Naive thymus-derived CD4-positive, alpha-beta T cell (primary cell): ENCODE results near the gene TTC38. TPM values are rescaled to one million over a fixed set of nuclear protein-coding genes. Genes with fewer than 3 reads are reported as not detected.

Source experiments
- ATAC-seq: fragments of 150-1000 bp; cut with Tn5 transposase; 2 replicates; pipeline ENCODE4 v1.10.0; 2021; ENCODE audit warnings: mild to moderate bottlenecking, moderate library complexity
- CTCF ChIA-PET: fragments of 350-600 bp; sonication (Branson Sonifier 250); formaldehyde crosslinking; loops from one replicate; lab custom pipeline; 2021; ENCODE audit warnings: antibody characterized with exemption; lab: Charles Lee
- POLR2A ChIA-PET: fragments of 350-600 bp; sonication (Branson Sonifier 250); formaldehyde crosslinking; loops from one replicate; lab custom pipeline; 2021; ENCODE audit warnings: antibody characterized with exemption, inconsistent platforms; lab: Charles Lee
- DNase-seq, 9 donors: peaks; one replicate each; pipeline versions ENCODE4 v3.0.0 to v3.0.0-alpha.2; 2020 to 2022; ENCODE audit warnings: mixed read lengths in 1 of 9
- H3K27ac ChIP-seq: one replicate; pipeline ENCODE4 v1.7.0; 2013; ENCODE audit warnings: mild to moderate bottlenecking, low read depth, low read length, moderate library complexity
- H3K27me3 ChIP-seq, 2 donors: one replicate each; pipeline ENCODE4 v1.7.0; 2013; ENCODE audit warnings: low read length in 2 of 2, mild to moderate bottlenecking in 2 of 2, moderate library complexity in 2 of 2; ENCODE audit not compliant: control insufficient read depth in 2 of 2, insufficient read depth in 2 of 2
- H3K36me3 ChIP-seq, 3 experiments: 1 replicate in 2 of 3; 2 replicates in 1 of 3; pipeline ENCODE4 v1.7.0; 2013; ENCODE audit warnings: low read length in 3 of 3, mild to moderate bottlenecking in 3 of 3, moderate library complexity in 1 of 3; ENCODE audit not compliant: insufficient read depth in 3 of 3, control insufficient read depth in 2 of 3
- H3K4me1 ChIP-seq, 2 donors: one replicate each; pipeline ENCODE4 v1.7.0; 2013; ENCODE audit warnings: low read length in 2 of 2, mild to moderate bottlenecking in 2 of 2, moderate library complexity in 1 of 2; ENCODE audit not compliant: control insufficient read depth in 2 of 2, insufficient read depth in 2 of 2
- H3K4me3 ChIP-seq: 2 replicates; pipeline ENCODE4 v1.7.0; 2013; ENCODE audit warnings: mild to moderate bottlenecking, low read length
- H3K9me3 ChIP-seq, 3 experiments: 1 replicate in 2 of 3; 2 replicates in 1 of 3; pipeline ENCODE4 v1.7.0; 2013; ENCODE audit warnings: low read length in 3 of 3; ENCODE audit not compliant: control insufficient read depth in 2 of 3
- H3K27ac Mint-ChIP-seq, 9 donors: one replicate each; pipeline ENCODE4 v1.8.0; 2020 to 2022; ENCODE audit warnings: mixed read lengths in 9 of 9, mild to moderate bottlenecking in 8 of 9, moderate library complexity in 5 of 9, inconsistent platforms in 2 of 9
- H3K27me3 Mint-ChIP-seq, 5 donors: one replicate each; pipeline ENCODE4 v1.8.0; 2021 to 2022; ENCODE audit warnings: mixed read lengths in 5 of 5, mild to moderate bottlenecking in 1 of 5
- H3K36me3 Mint-ChIP-seq, 5 donors: one replicate each; pipeline ENCODE4 v1.8.0; 2020 to 2022; ENCODE audit warnings: mixed read lengths in 5 of 5, mild to moderate bottlenecking in 3 of 5, inconsistent platforms in 1 of 5
- H3K4me1 Mint-ChIP-seq, 7 donors: one replicate each; pipeline ENCODE4 v1.8.0; 2020 to 2022; ENCODE audit warnings: mixed read lengths in 7 of 7, mild to moderate bottlenecking in 3 of 7, inconsistent platforms in 1 of 7
- H3K4me3 Mint-ChIP-seq, 10 donors: one replicate each; pipeline ENCODE4 v1.8.0; 2020 to 2022; ENCODE audit warnings: mild to moderate bottlenecking in 10 of 10, mixed read lengths in 10 of 10, moderate library complexity in 6 of 10, inconsistent platforms in 2 of 10
- H3K9me3 Mint-ChIP-seq, 11 donors: one replicate each; pipeline ENCODE4 v1.8.0; 2020 to 2022; ENCODE audit warnings: mixed read lengths in 11 of 11, mild to moderate bottlenecking in 4 of 11, inconsistent platforms in 1 of 11, moderate library complexity in 1 of 11
- intact Hi-C, 2 donors: fragments of 100-400 bp; cut with micrococcal nuclease; formaldehyde crosslinking; loops; one replicate each; pipeline ENCODE4 v1.15.1; 2023
- polyA plus RNA-seq, 2 donors: library from polyadenylated mRNA; unstranded; fragments of 300-500 nt; fragmentation: Illumina TruSeq; gene quantifications; one replicate each; pipeline ENCODE4 v1.2.3, GENCODE V29; 2021
- total RNA-seq, 6 experiments: library from RNA in 5 of 6; stranded (reverse) in 5 of 6; gene quantifications; 1 replicate in 5 of 6; 2 replicates in 1 of 6; pipeline ENCODE4 v1.2.3 and lab custom pipeline; 2021 to 2026

TTC38 gene
- total and polyA plus RNA-seq, 7 experiments from 2014 or later, result 2.9 to 26.0 (median 6.6) TPM

DNA sequence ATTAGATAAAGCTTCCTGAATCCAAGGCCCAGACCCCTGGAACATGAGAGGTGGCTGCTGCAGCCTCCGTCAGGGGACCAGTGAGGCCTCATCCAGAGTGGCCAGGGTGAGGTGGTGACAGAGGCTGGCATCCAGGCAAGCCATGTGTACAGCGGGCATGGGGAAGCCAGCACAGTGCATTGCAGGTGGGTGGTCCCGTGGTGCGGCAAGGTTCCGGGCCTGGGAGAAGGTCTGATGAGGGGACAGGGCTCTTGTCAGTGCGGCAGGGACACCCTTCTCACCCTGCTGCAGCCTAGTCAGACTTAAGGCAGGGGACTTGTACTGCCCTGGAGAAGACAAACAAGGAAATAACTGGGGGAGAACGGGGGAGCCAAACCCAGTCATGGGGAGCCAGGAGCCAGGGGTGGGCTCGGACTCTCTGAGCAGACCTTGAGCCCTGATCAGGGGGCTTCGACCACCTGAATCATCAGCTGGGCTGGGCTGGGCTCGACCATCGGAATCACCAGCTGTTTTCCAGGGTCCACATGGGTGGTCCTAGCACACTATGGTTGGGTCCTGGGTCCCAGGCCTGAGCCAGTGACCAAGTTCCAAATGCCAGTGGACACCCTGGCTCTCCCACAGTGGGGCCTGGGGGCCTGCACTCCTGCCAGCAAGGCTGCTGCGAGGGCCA is 5.1 kb downstream of the TTC38 start:
- Histone ChIP-seq H3K36me3 (peaks cover 0 to 14% (median 0%) of the 10 kb centered on the region in 3 experiments), H3K4me1 (peaks cover 0 to 4% of the 10 kb centered on the region in 2 donors), H3K27me3 (no peaks in the 10 kb centered on the region), H3K27ac (no peak overlapping the region), H3K9me3 (no peaks in the 10 kb centered on the region), H3K4me3 (no peak overlapping the region)
- ATAC-seq (no peak), DNase-seq (no peak)
- H3K9me3 Mint-ChIP-seq, result peaks cover 0 to 4% (median 0%) of the 10 kb centered on the region in 11 donors
- intact Hi-C loops, result no loop called here
- peaks cover 0 to 17% (median 10%) of the 10 kb centered on the region in 7 donors for H3K4me1 Mint-ChIP-seq
- POLR2A ChIA-PET, result no interaction called here
- CTCF ChIA-PET, result no interaction called here
- H3K27me3 Mint-ChIP-seq, result no peaks in the 10 kb centered on the region
- H3K27ac Mint-ChIP-seq, result no peak overlapping the region
- peaks cover 7 to 26% (median 16%) of the 10 kb centered on the region in 5 donors for H3K36me3 Mint-ChIP-seq
- H3K4me3 Mint-ChIP-seq, result no peak overlapping the region

DNA sequence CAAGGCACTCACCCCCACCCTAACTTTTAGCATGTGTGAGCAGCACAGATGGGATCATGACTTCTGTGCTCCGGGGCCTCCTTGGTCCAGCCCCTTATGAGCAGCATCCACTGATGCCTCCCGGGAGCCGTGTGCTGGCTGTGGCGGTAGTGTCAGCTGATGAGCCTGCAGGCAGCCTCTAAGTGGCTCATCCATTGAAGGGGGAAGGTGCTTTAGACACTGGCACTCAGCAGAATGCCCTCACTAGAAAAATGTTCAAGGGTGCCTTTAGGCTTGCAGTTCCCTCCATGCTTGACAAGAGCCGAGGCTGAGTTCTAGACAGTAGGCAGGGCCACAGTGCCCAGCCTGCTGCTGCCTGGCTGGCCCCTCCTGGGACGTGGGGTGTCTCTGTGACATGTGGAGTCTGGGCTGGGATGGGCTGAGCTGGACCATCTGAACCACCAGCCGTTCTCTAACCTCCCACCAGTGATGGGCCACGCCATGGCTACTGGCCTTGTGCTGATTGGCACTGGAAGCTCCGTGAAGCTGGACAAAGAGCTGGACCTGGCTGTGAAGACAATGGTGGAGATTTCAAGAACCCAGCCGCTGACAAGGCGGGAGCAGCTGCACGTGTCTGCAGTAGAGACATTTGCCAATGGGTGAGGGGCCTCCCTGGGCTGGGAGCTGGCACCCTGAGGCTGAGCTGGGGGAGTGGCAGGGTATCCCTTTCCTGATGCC is 5.8 kb downstream of the TTC38 start:
- no peak overlapping the region for H3K27ac Mint-ChIP-seq
- H3K4me3 ChIP-seq, result no peak overlapping the region
- no peaks in the 10 kb centered on the region for H3K9me3 ChIP-seq
- ATAC-seq (no peak), DNase-seq (no peak)
- H3K27me3 Mint-ChIP-seq, result no peaks in the 10 kb centered on the region
- H3K4me1 Mint-ChIP-seq, result peaks cover 0 to 12% (median 7%) of the 10 kb centered on the region in 7 donors
- intact Hi-C loops, result no loop called here
- peaks cover 0 to 4% (median 0%) of the 10 kb centered on the region in 11 donors for H3K9me3 Mint-ChIP-seq
- no peak overlapping the region for H3K27ac ChIP-seq
- peaks cover 0 to 17% (median 0%) of the 10 kb centered on the region in 3 experiments for H3K36me3 ChIP-seq
- peaks cover 7 to 33% (median 21%) of the 10 kb centered on the region in 5 donors for H3K36me3 Mint-ChIP-seq
- ChIA-PET POLR2A (no interaction called here), CTCF (no interaction called here)
- no peak overlapping the region for H3K4me3 Mint-ChIP-seq
- no peaks in the 10 kb centered on the region for H3K4me1 ChIP-seq
- no peaks in the 10 kb centered on the region for H3K27me3 ChIP-seq

DNA sequence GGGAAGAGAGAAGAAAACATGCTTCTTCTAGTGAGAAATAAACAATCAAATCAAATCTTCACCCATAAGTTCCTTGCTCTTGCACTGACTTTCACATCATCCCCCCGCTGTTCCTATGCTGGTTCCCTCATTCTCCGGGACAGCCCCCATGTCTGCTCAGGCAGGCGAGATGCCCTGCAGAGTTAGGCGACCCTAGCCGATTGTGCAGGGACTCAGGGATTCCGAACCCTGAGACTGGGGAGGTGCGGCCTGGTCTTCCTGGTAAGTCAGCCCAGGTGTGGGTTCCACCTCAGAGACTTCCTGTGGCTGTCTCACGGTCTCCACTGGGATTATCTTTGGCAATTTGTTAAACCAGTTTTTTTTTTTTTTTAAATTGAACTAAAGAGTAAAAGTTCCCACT is 6.6 kb downstream of the TTC38 start:
- intact Hi-C loops, result no loop called here
- Mint-ChIP-seq H3K27me3 (no peaks in the 10 kb centered on the region), H3K9me3 (peaks cover 0 to 4% (median 0%) of the 10 kb centered on the region in 11 donors)

DNA sequence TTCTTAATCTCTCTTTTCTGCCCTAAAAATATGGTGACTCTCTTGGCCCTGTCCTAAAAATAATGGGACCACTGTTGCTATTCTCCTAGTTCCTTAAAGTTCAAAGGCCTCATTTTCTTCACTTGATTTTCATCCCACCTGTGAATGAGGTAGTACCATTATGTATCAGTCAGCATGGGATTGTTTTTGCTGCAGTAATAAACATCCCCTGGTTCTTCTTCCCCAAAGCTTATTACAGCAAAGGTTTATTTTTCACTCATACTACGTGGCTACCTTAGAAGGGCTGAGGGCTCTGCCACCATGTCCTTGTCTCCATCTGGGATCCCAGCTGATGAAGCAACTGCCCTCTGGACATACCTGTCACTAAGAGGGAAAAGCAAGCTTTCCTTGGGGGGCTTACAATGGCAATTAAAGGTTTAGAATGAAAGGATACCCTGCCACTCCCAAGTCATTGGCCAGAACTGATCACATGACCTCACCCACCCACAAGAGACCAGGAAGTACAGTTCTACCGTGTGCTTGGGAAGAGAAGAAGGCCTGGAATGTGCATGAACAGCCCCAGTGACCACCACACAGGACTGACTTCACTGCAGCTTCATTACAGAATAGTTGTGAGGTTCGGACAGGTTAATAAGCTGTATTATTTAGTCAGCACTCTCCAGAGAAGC is 7.8 kb downstream of the TTC38 start:
- no peaks in the 10 kb centered on the region for H3K27me3 Mint-ChIP-seq
- Histone ChIP-seq H3K4me3 (no peak overlapping the region), H3K27me3 (no peaks in the 10 kb centered on the region), H3K36me3 (peaks cover 0 to 26% (median 0%) of the 10 kb centered on the region in 3 experiments), H3K9me3 (no peaks in the 10 kb centered on the region), H3K27ac (no peak overlapping the region), H3K4me1 (peaks cover 0 to 12% of the 10 kb centered on the region in 2 donors)
- POLR2A ChIA-PET, result no interaction called here
- peaks cover 0 to 4% (median 0%) of the 10 kb centered on the region in 11 donors for H3K9me3 Mint-ChIP-seq
- no peak overlapping the region for H3K4me3 Mint-ChIP-seq
- no peak for ATAC-seq
- H3K36me3 Mint-ChIP-seq, result peaks cover 7 to 41% (median 21%) of the 10 kb centered on the region in 5 donors
- intact Hi-C loops, result no loop called here
- H3K4me1 Mint-ChIP-seq, result peaks cover 0 to 9% (median 0%) of the 10 kb centered on the region in 7 donors
- no peak overlapping the region for H3K27ac Mint-ChIP-seq
- no peak for DNase-seq
- CTCF ChIA-PET, result no interaction called here

More for the DNA sequence above, 6.6 kb downstream of the TTC38 start:
- ChIA-PET CTCF (no interaction called here), POLR2A (no interaction called here)
- Mint-ChIP-seq H3K36me3 (peaks cover 7 to 39% (median 21%) of the 10 kb centered on the region in 5 donors), H3K4me3 (no peak overlapping the region), H3K27ac (no peak overlapping the region), H3K4me1 (peaks cover 0 to 12% (median 7%) of the 10 kb centered on the region in 7 donors)
- Histone ChIP-seq H3K27ac (no peak overlapping the region), H3K4me3 (no peak overlapping the region), H3K36me3 (peaks cover 0 to 25% (median 0%) of the 10 kb centered on the region in 3 experiments), H3K9me3 (no peaks in the 10 kb centered on the region), H3K4me1 (peaks cover 0 to 1% of the 10 kb centered on the region in 2 donors), H3K27me3 (no peaks in the 10 kb centered on the region)
- no peak for ATAC-seq
- no peak for DNase-seq

DNA sequence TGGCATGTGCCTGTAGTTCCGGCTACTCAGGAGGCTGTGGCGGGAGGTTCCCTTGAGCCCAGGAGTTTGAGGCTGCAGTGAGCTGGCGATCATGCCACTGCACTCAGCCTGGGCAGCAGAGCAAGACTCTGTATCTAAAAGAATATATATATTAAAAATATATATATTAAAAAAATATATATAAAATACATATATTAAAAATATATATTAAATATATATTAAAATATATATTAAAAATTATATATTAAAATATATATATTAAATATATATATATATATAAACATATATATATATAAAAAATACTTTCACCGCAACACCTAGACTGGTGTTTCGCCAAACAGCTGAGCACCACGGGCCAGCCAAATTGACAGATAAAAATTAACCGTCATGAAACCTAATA is 8.8 kb downstream of the TTC38 start:
- H3K4me1 ChIP-seq, result peaks cover 0 to 21% of the 10 kb centered on the region in 2 donors
- no peaks in the 10 kb centered on the region for H3K27me3 Mint-ChIP-seq
- no peak overlapping the region for H3K27ac ChIP-seq
- no peak for DNase-seq
- peaks cover 0 to 9% (median 0%) of the 10 kb centered on the region in 7 donors for H3K4me1 Mint-ChIP-seq
- no peak overlapping the region for H3K4me3 Mint-ChIP-seq
- peaks cover 0 to 26% (median 0%) of the 10 kb centered on the region in 3 experiments for H3K36me3 ChIP-seq
- intact Hi-C loops, result no loop called here
- H3K4me3 ChIP-seq, result no peak overlapping the region
- H3K36me3 Mint-ChIP-seq, result peaks cover 7 to 46% (median 21%) of the 10 kb centered on the region in 5 donors
- H3K27me3 ChIP-seq, result no peaks in the 10 kb centered on the region
- peaks cover 0 to 4% (median 0%) of the 10 kb centered on the region in 11 donors for H3K9me3 Mint-ChIP-seq
- H3K9me3 ChIP-seq, result no peaks in the 10 kb centered on the region
- ChIA-PET POLR2A (no interaction called here), CTCF (no interaction called here)
- ATAC-seq, result no peak
- no peak overlapping the region for H3K27ac Mint-ChIP-seq

DNA sequence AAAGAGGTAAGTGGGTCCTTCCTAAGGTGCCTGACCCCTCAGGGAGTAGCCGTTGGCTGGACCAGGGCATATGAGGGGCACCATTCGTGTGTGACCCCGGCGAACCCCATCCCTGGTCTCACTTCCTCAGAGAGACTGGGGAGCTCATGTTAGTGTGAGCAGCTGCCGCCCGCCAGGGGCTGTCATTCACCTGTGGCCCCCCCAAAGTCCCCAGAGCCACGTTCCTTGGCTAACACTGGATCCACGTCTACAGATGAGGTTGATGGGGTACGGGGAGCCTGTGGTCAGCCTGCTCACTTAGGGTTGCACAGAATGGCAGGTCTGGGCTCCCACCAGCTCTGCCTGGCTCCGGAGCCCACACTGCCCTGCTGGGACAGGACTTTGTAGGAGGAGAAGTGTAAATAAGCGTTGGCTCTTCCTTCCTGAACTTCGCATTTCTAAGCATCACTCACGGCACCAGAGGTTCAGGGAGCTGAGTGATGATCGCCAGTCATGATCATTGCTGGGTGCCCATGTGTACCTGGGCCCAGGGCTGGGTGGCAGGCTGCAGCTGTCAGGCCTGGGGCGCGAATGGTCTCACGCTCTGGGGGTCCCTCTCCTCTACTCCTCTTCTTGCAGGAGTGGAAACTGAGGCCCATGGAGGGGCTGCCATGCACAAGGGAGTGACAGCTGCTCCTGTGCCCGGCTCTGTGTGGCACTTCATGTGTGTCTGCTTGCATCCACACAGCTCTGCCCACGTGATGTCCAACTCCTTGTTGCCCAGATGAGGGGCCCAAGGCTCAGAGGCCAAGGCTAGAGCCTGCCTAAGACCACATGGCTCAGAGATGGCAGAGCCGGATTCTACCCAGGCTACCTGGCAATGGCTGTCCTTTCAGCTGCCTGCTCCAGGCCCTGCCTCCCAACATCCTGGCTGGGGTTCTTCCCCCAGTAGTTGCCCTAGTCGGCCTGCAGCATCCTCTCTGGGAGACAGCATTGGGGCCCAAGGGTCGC is 11.1 kb downstream of the TTC38 start:
- Histone ChIP-seq H3K9me3 (no peaks in the 10 kb centered on the region), H3K4me1 (peaks cover 0 to 26% of the 10 kb centered on the region in 2 donors), H3K36me3 (peaks cover 0 to 22% (median 0%) of the 10 kb centered on the region in 3 experiments), H3K27me3 (no peaks in the 10 kb centered on the region), H3K4me3 (no peak overlapping the region), H3K27ac (no peak overlapping the region)
- H3K9me3 Mint-ChIP-seq, result peaks cover 0 to 4% (median 0%) of the 10 kb centered on the region in 11 donors
- ChIA-PET CTCF (no interaction called here), POLR2A (no interaction called here)
- no peak overlapping the region for H3K4me3 Mint-ChIP-seq
- peaks cover 7 to 52% (median 22%) of the 10 kb centered on the region in 5 donors for H3K36me3 Mint-ChIP-seq
- H3K27ac Mint-ChIP-seq, result no peak overlapping the region
- DNase-seq (no peak), ATAC-seq (no peak)
- intact Hi-C loops, result no loop called here
- peaks cover 0 to 9% (median 0%) of the 10 kb centered on the region in 7 donors for H3K4me1 Mint-ChIP-seq
- H3K27me3 Mint-ChIP-seq, result no peaks in the 10 kb centered on the region
